Effector memory CD4-positive, alpha-beta T cell (primary cell): Measurements from ENCODE around the gene TRABD2B.

Experiments
- DNase-seq, 3 donors: peaks; one replicate each; pipeline ENCODE4 v3.0.0-alpha.2; 2020
- H3K27ac ChIP-seq: 2 replicates; pipeline ENCODE4 v1.7.0; 2013; ENCODE audit warnings: mild to moderate bottlenecking, low read length, moderate library complexity; ENCODE audit not compliant: insufficient read depth, poor library complexity, severe bottlenecking
- H3K27me3 ChIP-seq: replicated peaks from 2 replicates; pipeline ENCODE4 v1.7.0; 2013; ENCODE audit warnings: mild to moderate bottlenecking, low read length; ENCODE audit not compliant: insufficient read depth, control insufficient read depth, poor library complexity, severe bottlenecking
- H3K36me3 ChIP-seq: 2 replicates; pipeline ENCODE4 v1.7.0; 2013; ENCODE audit warnings: mild to moderate bottlenecking, low read length, moderate library complexity; ENCODE audit not compliant: control insufficient read depth, insufficient read depth
- H3K4me1 ChIP-seq: 2 replicates; pipeline ENCODE4 v1.7.0; 2013; ENCODE audit warnings: low read length, mild to moderate bottlenecking; ENCODE audit not compliant: control insufficient read depth, insufficient read depth, poor library complexity, severe bottlenecking
- H3K4me3 ChIP-seq: 2 replicates; pipeline ENCODE4 v1.7.0; 2013; ENCODE audit warnings: low read length, low read depth, mild to moderate bottlenecking; ENCODE audit not compliant: insufficient read depth, poor library complexity, severe bottlenecking
- H3K9me3 ChIP-seq: 2 replicates; pipeline ENCODE4 v1.7.0; 2013; ENCODE audit warnings: mild to moderate bottlenecking, low read length, moderate library complexity; ENCODE audit not compliant: control insufficient read depth

The TRABD2B gene

GRCh38 chr1:48002142-48002541 lies 5.0 kb upstream of the TRABD2B start:
- DNase-seq: no peak
- H3K4me3 ChIP-seq: no peak overlapping the region
- no peaks in the 10 kb centered on the region for H3K27me3 ChIP-seq
- H3K36me3 ChIP-seq: no peaks in the 10 kb centered on the region
- no peak overlapping the region for H3K27ac ChIP-seq
- no peaks in the 10 kb centered on the region for H3K4me1 ChIP-seq
- H3K9me3 ChIP-seq: no peaks in the 10 kb centered on the region

- Histone ChIP-seq H3K9me3 (no peaks in the 10 kb centered on the region), H3K4me3 (no peak overlapping the region), H3K36me3 (no peaks in the 10 kb centered on the region), H3K27ac (no peak overlapping the region), H3K27me3 (no peaks in the 10 kb centered on the region), H3K4me1 (peaks cover 4% of the 10 kb centered on the region)
- no peak for DNase-seq
These were observed 4.5 kb upstream of the TRABD2B start for GRCh38 chr1:48001696-48002095.

- Histone ChIP-seq H3K27me3 (no peaks in the 10 kb centered on the region), H3K9me3 (no peaks in the 10 kb centered on the region), H3K27ac (no peak overlapping the region), H3K4me3 (no peak overlapping the region), H3K36me3 (no peaks in the 10 kb centered on the region), H3K4me1 (peaks cover 4% of the 10 kb centered on the region)
- DNase-seq: no peak
These were observed 3.7 kb upstream of the TRABD2B start for GRCh38 chr1:48000883-48001282.

GRCh38 chr1:47999097-47999496 lies 1.9 kb upstream of the TRABD2B start:
- H3K27ac ChIP-seq: no peak overlapping the region
- no peak for DNase-seq
- H3K27me3 ChIP-seq: no peaks in the 10 kb centered on the region
- H3K36me3 ChIP-seq: no peaks in the 10 kb centered on the region
- H3K4me1 ChIP-seq: peaks cover 4% of the 10 kb centered on the region
- no peak overlapping the region for H3K4me3 ChIP-seq
- no peaks in the 10 kb centered on the region for H3K9me3 ChIP-seq

GRCh38 chr1:47998396-47998990 lies 1.3 kb upstream of the TRABD2B start:
- H3K4me1 ChIP-seq: peaks cover 4% of the 10 kb centered on the region
- H3K9me3 ChIP-seq: no peaks in the 10 kb centered on the region
- no peaks in the 10 kb centered on the region for H3K27me3 ChIP-seq
- no peaks in the 10 kb centered on the region for H3K36me3 ChIP-seq
- H3K27ac ChIP-seq: no peak overlapping the region
- no peak for DNase-seq
- H3K4me3 ChIP-seq: no peak overlapping the region

- Histone ChIP-seq H3K9me3 (no peaks in the 10 kb centered on the region), H3K36me3 (no peaks in the 10 kb centered on the region), H3K4me3 (no peak overlapping the region), H3K27ac (no peak overlapping the region), H3K4me1 (peaks cover 4% of the 10 kb centered on the region), H3K27me3 (no peaks in the 10 kb centered on the region)
- DNase-seq: no peak
These were observed 569 bp downstream of the TRABD2B start for GRCh38 chr1:47996406-47997226.

- H3K4me1 ChIP-seq: peaks cover 4% of the 10 kb centered on the region
- no peak for DNase-seq
- no peak overlapping the region for H3K27ac ChIP-seq
- H3K9me3 ChIP-seq: no peaks in the 10 kb centered on the region
- no peaks in the 10 kb centered on the region for H3K27me3 ChIP-seq
- H3K36me3 ChIP-seq: no peaks in the 10 kb centered on the region
- H3K4me3 ChIP-seq: no peak overlapping the region
These were observed 1.2 kb downstream of the TRABD2B start for GRCh38 chr1:47996060-47996405.

GRCh38 chr1:47995306-47996050 lies 1.7 kb downstream of the TRABD2B start:
- H3K9me3 ChIP-seq: no peaks in the 10 kb centered on the region
- peaks cover 4% of the 10 kb centered on the region for H3K4me1 ChIP-seq
- no peak overlapping the region for H3K27ac ChIP-seq
- no peak for DNase-seq
- H3K27me3 ChIP-seq: no peaks in the 10 kb centered on the region
- H3K4me3 ChIP-seq: no peak overlapping the region
- H3K36me3 ChIP-seq: no peaks in the 10 kb centered on the region

GRCh38 chr1:47993881-47994625 lies 3.1 kb downstream of the TRABD2B start:
- H3K4me3 ChIP-seq: no peak overlapping the region

More at GRCh38 chr1:47993881-47994625, 3.1 kb downstream of the TRABD2B start:
- Histone ChIP-seq H3K27ac (no peak overlapping the region), H3K9me3 (no peaks in the 10 kb centered on the region), H3K36me3 (no peaks in the 10 kb centered on the region), H3K4me1 (peaks cover 4% of the 10 kb centered on the region), H3K27me3 (no peaks in the 10 kb centered on the region)
- DNase-seq: no peak
